HG03571 (cell line): ENCODE data around the gene CASK.
"Not testable (repeated sequence)": the region's sequence is repeated elsewhere in the genome, so short reads cannot be mapped to it uniquely, and the experiment has no call there.

Source experiments
- ATAC-seq: cut with Tn5 transposase; IDR thresholded peaks from one replicate; pipeline ENCODE4 v1.9.1; 2021; ENCODE audit not compliant: unreplicated experiment

Gene CASK

DNA sequence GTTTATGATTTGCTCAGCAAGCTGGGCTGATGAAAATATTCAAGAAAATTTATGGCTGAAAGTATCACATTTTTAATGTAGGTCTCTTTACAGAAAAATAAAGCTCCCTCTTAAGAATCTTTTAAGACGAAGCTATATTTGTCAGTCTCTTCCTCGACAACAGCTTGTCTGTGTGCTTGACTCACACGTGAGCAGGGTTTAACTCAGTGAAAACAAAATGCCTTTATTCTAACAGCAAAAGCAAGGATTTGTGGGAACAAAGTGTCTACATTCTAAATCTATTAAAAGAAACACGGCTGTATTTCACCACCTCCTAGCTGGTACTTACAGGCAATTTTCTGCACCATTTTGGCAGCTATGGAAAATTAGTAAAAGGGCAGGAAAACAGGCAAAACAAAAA is 400.7 kb downstream of the CASK start:
- ATAC-seq: no peak

- no peak for ATAC-seq
These were observed 401.3 kb downstream of the CASK start for GRCh38 chrX:41522081-41522480.

DNA sequence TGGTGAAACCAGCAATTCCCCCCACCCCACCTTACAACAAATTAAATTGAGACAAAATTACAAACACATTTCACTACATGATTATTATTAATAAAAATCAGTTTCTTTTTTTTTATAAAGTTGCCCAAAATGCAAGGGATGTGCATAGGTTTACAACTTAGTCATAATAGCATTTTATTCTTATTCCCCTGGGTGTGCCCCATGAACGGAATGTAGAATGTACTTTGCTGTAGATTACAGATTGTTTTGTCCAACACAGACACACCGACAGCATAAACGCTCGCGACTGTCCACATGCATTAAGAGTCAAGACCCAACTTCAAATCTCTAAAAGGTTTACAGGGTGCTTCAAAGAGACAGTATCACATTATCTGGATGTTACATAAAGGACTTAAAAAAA is 403.9 kb downstream of the CASK start:
- ATAC-seq: no peak

DNA sequence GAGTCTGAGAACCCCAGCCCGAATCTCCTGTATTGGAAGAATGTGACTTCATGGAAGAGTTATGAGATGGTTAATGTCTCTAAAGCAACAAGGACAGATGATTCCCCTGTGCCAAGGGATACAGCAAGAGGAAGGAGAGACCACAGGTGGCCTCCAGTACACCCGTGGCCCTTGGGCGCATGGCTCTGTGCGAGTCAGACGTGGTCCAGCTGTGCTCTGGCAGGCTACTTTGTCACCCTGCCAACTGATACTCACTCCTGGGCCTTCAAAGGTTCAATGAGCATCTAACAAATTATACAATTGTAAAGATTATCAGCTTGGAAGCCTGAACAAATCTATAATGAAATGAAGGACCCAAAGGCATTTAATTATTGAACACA is 404.5 kb downstream of the CASK start:
- ATAC-seq: no peak

DNA sequence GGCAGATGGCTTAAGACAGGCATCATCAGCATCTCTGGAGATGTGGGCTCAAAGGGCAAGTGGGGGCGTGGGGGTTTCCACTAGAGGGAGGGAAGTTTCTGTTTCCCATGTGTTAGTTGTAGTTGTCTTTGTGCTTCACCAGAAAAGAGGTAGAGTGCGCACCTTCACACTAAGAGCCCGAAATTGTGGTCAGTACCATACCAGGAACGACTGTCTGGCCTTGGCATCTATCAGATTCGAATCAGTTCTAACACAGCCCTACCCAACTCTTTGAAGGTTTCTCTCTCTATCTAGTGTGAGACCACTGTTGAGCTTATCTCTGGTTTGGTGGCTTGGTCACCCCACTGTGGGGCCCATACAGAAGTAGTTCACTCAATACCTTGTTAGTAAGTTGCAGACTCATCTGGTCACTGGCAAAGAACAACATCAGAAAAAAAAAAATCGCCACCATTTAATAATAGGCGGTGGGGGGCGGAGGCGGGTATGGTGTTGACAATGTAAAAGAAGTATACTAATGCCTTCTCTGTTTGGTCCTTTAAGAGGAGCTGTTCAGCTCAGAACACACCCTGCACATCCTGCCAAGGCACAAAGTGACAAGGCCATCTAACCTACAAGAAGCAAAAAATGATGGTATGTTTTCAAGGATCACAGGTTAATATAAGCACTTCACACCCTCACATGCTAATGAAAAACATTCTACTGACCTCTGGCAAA is 405.1 kb downstream of the CASK start:
- no peak for ATAC-seq

GRCh38 chrX:41516999-41517765 is 406.2 kb downstream of the CASK start:
- no peak for ATAC-seq

DNA sequence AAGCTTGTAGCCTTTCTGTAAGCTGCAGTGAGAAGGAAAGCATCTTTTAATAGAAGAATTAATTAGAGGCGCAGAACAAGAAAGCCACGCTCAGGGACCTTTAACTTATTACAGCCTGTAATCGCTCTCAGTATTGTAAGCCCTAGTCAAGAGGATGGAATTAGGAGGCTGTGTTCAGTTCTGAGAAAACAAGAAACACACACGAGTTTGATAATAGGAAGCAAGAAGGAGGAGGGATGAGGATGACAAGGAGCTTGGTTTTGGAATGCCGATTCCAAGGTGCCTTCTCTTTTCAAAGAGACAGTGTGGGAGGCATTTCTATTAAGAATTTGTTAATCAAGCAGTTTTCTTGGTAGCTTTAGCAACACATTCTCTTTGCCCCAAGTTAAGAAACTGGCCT is 406.9 kb downstream of the CASK start:
- no peak for ATAC-seq

DNA sequence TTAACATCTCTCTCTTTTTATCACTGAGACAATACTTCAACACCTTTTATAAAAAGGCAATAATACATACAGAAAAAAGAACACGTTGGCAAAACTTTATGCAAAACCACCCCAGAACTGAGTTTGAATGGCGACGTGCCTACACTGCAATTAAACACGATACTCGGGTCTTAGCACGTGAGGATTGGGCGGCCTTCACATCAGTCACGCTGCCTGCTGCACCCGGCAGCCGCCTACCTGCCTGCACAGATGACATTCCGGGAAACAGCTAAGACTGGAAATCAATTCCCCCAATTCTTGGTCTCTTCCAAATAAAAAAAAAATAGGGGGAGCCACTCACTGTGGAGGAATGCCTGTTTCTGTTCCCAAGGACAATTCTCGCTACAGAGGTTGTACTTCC is 408.0 kb downstream of the CASK start:
- ATAC-seq: no peak

DNA sequence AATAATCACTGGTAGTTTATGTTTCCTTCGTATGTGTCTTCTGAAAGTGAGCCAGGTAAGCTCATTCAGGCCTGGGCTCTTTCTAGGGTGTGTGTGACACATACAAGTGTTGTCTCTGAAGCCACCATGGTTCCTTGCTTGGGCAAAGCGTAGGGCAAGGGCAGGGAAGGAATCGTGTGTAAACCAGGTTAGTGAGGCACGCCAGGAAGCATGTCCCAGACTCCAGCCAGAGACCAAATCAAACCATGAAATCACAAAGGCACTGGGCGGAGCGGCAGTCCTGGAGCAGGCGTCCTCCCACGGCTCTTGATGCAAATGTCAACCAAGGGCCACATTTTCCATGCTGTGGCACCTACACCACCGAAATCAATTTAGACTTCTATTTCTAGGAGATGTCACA is 409.2 kb downstream of the CASK start:
- no peak for ATAC-seq

- not testable (repeated sequence) for ATAC-seq
These were observed 410.5 kb downstream of the CASK start for GRCh38 chrX:41512853-41513252.

DNA sequence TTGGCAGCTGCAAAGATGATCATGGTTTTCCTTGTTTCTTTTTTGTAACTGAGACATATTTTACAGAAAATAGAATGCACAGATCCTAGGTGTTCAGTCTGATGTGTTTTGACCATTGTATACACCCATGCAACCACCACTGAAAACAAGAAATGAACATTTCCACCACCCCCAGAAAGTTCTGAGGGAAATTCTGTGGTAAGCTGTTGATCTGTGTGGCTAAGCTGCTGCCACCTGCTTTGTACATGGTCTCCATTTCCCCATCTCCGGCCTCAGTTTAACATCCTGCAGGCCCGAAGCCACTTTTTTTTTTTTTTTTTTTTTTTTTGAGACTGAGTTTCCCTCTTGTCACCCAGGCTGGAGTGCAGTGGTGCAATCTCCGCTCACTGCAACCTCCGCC is 411.0 kb downstream of the CASK start:
- no peak for ATAC-seq

GRCh38 chrX:41507919-41508318 is 415.4 kb downstream of the CASK start:
- ATAC-seq: no peak

GRCh38 chrX:41502004-41502403 is 421.4 kb downstream of the CASK start:
- no peak for ATAC-seq

DNA sequence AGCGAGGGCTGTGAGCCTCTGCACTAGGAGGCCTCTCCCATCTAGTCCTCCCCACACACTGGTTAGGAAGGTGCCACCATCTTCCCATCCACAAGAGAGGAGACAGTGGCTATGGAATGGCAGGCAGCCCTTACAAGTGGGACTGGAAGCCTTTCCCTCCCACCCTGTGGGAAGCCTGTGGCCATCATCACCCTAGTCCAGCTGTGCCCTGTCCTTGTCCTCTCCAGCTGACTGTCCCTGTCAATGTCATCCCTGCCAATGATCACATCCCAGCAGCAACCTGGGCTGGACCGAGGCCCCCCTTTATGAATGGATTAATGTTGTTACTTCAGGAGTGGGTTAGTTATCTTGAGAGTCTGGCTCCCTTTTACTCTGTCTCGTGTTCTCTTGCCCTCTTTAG is 423.4 kb downstream of the CASK start:
- no peak for ATAC-seq

GRCh38 chrX:41499195-41499594 is 424.2 kb downstream of the CASK start:
- ATAC-seq: no peak

GRCh38 chrX:41491267-41492004 is 431.9 kb downstream of the CASK start:
- ATAC-seq: no peak

GRCh38 chrX:41490446-41490845 is 432.9 kb downstream of the CASK start:
- no peak for ATAC-seq

GRCh38 chrX:41482154-41482850 is 441.1 kb downstream of the CASK start:
- no peak for ATAC-seq

- no peak for ATAC-seq
These were observed 441.9 kb downstream of the CASK start for GRCh38 chrX:41481264-41482109.

DNA sequence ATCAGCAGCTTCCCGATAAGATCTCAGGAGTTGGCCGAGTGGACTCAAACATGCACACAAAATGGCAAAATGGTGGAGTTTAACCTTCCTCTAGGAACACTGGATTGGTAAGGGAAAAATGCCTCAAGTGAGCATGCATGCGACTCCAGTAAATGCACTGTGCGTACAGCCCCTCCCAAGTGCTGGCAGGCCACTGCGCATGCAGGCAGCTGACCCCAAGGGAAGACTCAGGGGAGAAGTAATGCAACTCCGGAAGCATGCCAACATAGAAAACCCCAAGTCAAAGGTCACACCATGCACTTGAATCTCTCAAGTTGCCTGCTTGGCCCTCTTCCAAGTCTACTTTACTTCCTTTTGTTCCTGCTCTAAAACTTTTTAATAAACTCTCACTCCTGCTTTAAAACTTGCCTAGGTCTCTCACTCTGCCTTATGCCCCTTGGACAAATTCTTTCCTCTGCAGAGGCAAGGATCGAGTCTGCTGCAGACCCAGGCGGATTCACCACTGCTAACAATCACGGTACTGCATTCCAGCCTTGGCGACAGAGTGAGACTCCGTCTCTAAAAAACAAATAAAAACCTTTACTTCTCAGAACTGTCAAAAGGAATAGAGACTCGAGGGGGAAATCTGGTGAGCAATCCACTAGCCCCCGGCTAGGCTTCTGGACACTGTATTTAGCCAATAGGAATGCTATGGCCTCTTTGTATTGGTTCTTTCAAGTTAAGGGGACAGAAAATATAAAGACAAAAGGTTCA is 442.7 kb downstream of the CASK start:
- ATAC-seq: no peak
